HG03558 (cell line): ENCODE measurements around the gene SFTPD.
"Not testable (repeated sequence)": the region's sequence is repeated elsewhere in the genome, so short reads cannot be mapped to it uniquely, and the experiment has no call there.

Experiments used
- ATAC-seq: cut with Tn5 transposase; IDR thresholded peaks from one replicate; pipeline ENCODE4 v1.9.1; 2021; ENCODE audit warnings: moderate number of reproducible peaks; ENCODE audit not compliant: unreplicated experiment; ENCODE audit errors: extremely low read depth

Gene SFTPD

DNA sequence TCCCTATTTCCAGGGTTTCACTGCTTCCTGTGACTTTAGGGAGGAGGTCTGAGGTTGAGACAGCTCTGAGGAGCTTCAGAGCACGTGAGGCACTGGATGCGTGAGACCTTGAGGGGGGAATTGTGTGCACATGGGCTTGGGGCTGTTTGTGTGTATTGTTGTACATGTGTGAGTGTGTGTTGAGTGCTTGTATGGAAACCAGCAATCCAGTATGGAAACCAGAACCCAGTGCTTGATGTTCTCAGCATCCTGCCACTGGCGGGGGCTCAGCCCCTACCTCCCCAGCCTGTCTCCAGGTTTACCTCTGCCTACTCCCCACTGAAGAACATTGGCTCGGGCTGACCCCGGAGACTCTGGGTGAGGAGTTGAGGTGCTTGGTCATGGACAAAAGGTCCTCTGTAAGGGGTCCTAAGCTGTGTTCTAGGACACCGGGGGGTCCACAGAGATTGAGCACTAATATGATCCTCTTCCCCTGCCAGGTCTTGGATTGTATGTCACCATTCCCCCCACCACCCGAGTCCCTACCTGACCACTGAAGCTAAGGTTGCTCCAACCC lies 20.8 kb downstream of the SFTPD start:
- ATAC-seq, result no peak

DNA sequence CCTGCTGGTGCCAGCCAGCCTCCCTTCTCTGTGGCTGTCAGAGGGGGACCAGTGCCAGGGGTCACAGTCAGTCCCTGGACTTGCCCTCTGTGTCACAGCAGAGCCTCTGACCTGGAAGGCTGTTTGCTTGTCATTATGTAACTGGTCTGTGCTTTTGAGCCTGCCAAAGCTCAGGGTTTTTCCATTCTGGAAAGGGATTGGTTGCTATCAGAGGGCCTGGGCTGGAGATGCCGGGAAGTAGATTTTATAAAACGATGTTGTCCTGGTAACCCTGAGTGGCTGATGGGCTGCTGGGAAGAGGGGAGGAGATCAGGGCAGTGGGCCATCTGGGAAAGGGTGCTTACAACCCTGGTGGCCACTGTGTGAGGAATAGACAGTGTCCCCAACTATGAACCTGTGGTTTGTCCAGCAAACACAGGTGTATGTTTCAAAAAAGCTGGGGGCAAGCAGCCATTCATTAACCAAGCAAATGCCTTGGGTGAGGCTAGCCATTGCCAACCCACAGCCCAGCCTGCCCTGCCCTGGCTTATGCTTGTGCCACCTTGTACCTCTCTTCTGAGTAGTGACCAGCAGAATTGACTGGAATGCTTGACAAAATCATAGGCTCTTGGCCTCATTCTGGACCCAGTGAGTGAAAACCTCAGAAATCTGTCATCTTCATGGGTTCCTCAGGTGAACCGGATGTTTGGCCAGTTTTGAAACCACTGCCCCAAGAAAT lies 21.6 kb downstream of the SFTPD start:
- ATAC-seq, result no peak

DNA sequence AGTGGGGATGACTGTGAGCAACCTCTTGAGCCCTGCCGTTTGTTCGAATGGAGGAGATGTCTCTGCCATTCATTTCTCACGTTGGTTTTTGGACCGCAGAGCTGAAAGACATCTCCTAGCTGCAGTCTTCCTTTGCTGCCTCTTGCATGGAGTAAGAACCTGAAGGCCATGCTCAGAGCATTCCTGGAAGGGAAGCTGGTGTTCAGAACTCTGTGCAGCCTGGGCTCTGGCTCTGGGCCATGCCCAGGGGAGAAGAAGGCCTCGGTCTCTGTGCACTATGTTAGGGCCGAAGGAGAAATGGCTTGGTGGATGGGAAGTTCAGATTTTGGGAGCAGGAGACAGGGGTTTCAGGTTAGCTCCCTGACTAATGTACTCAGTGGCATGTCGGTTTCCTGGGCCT lies 22.9 kb downstream of the SFTPD start:
- no peak for ATAC-seq

DNA sequence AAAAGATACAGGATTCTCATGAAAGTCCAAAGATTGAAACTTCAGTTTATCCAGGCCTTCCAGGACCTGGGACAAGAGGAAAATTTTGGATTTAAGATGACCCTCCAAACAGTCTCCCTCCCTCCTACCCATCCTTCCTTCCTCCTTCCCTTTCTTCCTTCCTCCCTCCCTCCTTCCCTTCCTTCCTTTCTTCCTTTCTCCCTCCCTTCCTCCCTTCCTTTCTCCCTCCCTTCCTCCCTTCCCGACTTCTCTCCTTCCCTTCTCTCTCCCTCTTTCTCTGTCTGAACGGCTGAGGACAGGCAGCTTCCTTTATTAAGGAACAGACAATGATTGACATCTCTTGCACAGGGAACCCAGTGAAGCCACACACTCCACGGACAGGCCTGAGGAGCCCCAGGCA lies 23.3 kb downstream of the SFTPD start:
- ATAC-seq, result no peak

DNA sequence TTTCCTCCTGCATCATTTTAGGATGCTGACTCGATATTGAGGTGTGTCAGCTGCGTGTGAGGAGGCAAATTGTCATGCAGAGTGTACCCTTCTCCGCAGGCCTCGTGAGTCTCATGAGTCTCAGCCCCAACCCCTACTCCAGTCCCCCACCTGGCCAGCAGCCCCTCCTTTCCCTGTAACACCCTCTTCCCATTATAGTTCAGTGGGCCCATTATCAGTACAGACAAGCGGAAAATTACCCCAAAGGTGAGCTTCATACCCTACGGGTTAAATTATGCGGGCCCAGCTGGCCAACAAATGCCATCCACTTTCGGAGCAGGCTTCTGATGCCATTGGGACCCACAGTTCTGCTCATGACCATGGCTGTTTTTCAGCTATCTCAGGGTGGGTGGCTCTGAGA lies 25.2 kb downstream of the SFTPD start:
- no peak for ATAC-seq

DNA sequence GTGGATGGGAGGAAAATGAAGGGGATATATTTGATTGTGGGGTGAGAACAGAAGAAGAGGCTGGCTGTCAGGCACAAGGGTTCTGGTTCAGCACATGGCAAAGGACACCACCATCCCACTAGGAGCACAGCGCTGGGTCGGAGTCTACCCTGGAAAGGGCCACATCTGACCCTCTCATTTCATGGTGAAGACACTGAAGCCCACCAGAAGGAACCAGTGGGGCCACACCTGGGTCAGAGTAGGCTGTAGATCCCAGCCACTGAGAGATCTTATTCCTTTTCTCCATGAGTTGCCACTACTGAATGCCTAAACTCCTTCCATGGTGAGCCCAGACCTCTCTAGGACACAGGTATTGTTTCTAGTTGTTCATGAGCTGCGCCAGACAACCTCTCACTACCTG lies 25.8 kb downstream of the SFTPD start:
- ATAC-seq, result no peak

DNA sequence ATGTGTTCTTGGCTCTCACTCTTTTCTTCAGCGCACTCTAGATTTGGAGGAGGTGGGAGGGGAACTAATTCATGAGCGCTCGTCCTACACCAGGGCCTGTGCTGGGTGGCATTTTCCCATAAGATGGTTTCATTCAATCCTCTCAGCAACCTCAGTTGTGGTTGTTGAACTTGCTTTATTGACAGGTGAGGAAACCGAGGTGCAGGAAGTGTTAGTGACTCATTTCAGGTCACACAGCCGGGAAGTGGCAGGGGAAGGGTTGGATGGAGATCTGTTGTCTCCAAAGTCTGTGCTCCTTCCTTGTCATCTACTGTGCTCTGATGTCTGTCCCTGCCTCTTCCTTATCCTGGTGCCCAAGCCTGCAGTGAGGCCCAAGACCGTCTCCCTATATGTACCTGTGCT lies 26.9 kb downstream of the SFTPD start:
- not testable (repeated sequence) for ATAC-seq

DNA sequence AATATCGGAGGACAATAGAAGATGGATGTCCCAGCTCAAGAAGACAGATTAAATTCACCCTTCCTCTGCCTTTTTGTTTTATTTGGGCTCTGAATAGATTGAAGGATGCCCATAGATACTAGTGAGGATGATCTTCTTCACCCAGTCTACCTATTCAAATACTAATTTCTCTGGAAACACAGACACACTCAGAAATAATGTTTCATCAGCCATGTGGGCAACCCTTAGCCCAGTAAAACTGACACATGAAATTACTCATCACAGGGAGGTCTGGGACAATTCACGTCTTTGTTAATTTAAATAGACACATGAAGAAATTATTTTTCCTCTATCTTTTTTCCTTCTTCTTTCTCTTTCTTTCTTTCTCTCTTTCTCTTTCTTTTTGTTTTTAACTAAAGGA lies 33.1 kb downstream of the SFTPD start:
- ATAC-seq, result not testable (repeated sequence)

DNA sequence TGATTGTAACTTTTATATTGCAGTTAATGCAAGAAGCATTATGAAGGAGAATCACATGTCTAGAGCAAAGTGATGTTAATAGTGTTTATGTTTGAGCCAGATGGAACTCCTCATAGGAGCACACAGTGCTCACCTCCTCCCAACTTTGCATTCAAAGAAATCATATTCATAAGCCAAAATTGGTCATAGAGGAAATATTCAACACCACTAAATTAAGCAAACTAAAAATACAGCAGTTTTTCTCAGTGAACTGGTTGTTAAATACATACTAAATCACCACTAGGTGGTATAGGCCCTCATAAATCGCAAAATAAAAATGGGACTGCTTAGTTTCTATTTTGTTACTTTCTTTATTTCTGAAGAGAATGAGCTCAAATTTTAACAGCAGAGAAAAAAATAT lies 34.4 kb downstream of the SFTPD start:
- ATAC-seq, result not testable (repeated sequence)

DNA sequence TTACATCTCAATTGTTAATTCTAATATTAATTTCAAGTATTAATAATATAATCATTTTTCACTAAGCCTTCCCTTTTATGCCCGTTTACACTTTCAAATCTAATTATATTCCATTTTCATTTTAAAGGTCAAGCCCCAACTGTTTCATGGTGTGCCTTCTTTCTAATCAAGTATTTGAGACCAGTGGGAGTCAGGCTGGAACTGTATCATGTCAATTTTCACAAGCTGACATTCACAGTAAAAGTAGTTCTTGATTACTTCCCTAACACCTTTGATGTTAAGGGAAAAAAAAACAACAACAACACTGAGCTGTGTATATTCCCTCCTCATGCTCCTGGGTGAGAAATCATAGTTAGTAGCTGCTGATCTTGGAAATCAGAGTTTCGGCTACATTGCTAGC lies 38.1 kb downstream of the SFTPD start:
- no peak for ATAC-seq

DNA sequence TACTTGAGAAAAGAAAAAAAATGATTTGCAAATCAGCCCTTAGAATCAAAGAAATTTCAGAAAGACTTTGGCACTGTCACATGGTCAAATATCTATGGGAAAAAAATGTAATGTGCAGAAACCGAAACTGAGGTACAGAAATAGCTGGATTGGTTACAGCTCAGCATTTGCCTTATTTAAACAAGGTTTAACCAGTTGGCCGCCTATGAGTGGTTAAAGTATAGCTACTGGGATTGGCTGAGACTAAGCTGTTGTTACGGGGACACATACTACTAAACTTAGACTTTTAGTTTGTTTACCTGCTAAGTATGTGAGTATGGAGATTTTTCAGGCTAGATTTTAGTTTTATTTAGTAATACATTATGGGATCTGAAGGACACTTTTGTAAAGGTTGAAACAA lies 38.6 kb downstream of the SFTPD start:
- ATAC-seq, result no peak

DNA sequence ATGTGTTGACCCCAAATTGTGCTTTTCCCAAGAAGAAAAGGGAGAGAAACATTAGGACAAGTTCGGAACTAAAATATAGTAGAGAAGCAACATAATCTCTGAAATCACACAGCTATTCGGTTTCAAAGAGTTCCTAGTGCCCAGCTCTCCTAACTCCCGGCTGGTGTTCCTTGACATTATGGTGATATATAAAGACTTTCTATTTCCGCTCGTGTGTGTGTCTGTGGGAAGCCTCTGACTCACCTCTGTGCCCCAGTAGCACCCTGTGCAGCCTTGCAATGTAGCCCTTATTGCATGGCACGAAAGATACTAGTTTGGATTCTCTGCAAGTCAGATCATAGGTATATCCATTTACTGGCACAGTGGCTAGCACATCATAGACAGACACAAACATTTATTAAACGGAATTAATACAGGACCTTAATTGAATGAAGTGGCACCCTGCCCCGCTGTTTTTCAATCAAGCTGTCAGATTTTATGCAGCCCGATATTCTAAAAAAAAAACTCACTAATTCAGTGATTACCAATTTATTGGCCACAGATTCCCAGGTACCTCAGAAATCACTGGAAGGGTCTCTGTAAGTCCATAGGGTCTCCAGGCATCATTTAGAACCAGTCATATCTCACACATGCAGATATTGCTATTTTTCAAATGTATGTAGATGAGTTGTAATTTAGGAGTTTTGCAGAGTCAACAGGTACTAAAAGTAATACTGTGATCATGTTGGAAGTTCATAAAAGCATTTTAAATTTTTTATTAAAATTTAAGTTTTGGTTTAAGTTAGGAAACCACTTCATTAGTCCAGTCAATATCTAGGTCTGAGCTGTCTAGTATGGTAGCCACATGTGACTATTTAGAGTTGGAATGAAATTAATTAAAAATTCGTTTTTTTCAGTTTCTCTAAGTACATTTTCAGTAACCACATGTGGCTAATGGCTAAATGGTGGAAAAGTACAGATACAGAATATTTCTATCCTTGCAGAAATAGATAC lies 43.3 kb downstream of the SFTPD start:
- ATAC-seq, result no peak

DNA sequence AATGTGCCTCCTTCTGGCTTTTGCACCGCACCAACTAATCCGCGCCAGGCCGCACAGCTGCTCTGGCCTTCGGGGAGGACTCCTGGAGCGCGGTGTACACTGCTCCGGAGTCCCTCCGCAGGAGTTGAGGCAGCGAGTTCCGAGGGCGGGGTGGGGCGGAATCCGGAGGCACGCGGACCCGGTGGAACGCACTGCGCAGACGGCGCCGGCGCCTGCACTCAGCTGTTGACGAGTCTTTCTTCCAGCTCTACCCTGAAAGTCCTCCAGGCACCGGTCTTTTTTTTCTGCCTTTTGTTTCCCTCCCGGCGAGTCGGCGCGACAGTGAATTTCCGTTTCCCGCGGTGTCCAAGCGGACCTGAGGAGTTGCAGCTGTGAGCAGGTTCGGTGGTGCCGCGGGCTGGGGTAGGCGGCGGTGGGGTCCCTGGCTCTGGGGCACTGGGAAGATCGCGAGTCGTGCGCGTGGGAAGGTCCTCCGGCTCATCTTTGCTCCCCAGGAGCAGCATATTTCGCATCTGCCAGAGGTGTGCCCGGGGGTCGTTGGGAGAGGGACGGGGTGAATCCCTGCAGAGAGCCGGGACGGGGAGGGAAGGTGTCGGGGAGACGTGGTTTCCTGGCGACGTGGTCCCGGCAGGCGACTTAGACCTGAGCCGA lies 44.1 kb downstream of the SFTPD start:
- ATAC-seq, result no peak

DNA sequence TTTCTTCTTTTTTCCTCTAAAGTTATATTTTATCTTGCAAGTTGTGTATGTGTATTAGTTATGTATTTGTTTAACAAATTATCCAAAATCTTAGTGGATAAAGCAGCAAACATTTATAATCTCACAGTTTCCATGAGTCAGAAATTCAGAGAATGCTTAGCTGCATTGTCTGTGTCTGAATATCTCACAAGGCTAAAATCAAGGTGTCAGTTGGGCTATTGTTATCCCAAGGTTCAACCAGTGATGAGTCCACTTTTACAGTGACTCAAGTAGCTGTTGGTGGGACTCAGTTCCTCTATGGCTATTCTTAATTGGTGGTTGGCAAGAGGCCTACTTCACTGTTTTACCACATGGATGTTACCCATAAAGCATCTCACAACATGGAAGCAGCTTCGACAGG lies 47.3 kb downstream of the SFTPD start:
- not testable (repeated sequence) for ATAC-seq

DNA sequence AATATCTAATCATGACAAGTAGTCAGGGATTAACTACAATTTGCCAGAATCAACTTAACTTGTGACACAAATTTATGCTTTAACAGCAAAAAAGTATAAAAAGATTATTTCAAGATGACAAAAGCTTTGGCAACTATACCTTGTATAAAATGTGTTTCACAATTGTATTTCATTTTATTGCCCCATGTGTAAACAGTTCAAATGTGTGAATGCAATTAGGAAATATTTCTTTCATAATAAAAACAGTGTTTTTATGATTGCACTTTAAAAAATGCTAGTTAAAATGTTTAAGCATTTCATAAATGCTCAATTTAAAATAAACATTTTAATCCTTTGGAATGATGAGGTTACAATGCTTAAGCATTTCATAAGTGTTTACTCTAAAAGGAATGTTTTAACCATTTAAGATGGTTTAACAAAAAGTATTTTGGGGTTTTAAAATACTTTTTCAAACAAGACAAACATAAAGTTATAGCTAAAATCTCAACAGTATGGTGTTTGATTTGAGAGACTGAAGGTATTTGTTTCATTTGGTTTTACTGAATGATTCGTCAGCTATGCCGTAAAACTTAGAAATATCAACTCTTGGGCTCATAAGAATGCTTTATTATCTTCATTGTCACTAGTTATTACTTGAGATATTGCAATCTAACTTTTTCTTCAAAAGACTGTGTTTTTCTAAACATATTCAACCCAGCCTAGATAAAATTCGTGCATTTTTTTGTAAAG lies 50.1 kb downstream of the SFTPD start:
- ATAC-seq, result no peak

DNA sequence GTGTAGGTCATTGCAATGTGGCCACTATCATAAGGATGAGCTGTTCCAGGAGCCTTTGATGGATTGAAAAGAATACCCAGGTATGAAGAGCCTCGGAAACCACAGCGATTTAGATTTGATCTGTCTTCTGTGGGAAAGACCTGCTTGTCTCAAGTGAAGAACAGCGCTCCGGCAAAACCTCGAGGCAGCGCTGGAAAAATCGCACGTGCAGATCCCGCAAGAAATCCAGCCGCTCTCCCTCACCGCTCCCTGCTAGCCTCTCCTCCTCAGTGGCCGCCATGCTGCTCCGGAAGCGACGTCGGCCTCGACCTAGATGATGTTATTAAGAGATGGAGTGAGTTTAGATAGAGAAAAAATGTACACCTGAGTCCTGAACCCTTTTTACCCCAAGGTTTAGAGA lies 56.0 kb downstream of the SFTPD start:
- ATAC-seq, result not testable (repeated sequence)

DNA sequence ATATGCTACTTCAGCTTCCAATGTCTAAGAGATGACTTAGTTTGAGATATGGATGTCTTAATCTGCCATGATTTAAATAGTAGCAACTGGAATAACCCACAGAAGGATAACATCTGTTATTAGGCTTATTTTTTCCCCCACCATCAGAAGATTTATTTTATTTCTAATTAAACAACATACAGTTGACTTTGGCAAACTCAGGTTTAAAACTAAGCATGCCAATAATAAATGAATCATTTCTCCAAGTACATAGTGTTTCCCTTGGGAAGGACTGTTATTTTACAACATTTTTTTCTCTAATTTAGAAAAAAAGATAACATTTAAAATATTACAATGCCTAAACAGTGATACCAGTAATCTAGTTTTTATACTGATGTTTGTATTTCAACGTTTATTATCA lies 58.4 kb downstream of the SFTPD start:
- ATAC-seq, result no peak

DNA sequence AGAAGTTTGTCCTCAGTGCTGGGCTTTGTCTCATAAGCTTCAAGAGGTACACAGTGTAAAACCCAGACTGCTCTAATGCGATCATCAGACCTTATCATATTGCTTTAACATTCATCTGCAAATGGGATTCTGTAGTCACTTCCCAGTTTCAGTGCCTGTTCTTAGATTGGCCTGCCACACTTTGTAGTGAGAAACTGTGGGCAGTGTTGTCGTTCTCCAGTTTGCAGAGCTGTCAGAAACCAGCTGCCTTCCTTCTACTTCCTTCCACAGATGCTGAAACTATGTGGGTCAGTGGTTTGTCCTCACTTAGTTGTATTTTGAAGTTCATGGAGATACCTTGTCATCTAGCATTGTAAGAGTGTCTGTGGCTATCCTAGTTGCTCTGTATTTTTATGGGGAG lies 59.9 kb downstream of the SFTPD start:
- not testable (repeated sequence) for ATAC-seq
